DND-41 (cell line): Measurements from ENCODE around the gene TUBGCP3.

Experiments used
- ATAC-seq: fragments of 200-7000 bp; cut with Tn5 transposase; 3 replicates; pipeline ENCODE4 v1.9.1; 2021; ENCODE audit warnings: low read depth; ENCODE audit not compliant: insufficient read depth
- DNase-seq: peaks from one replicate; pipeline ENCODE4 v3.0.0-alpha.2; 2020
- H2AFZ ChIP-seq: 2 replicates; pipeline ENCODE4 v1.6.0; 2012; ENCODE audit warnings: low read depth, low read length
- H3K27ac ChIP-seq: 2 replicates; pipeline ENCODE4 v1.5.1; 2012; ENCODE audit warnings: low read length, inconsistent platforms
- H3K27me3 ChIP-seq: fragments of 200-600 bp; sonication (generic); 2 replicates; pipeline ENCODE4 v1.6.0; 2012; ENCODE audit warnings: low read length, mild to moderate bottlenecking, inconsistent platforms; ENCODE audit not compliant: insufficient read depth, poor library complexity
- H3K36me3 ChIP-seq: 2 replicates; pipeline ENCODE4 v1.5.1; 2012; ENCODE audit warnings: low read length, inconsistent platforms; ENCODE audit not compliant: insufficient read depth
- H3K4me1 ChIP-seq: 2 replicates; pipeline ENCODE4 v1.5.1; 2012; ENCODE audit warnings: mild to moderate bottlenecking, low read length; ENCODE audit not compliant: insufficient read depth
- H3K4me2 ChIP-seq: 2 replicates; pipeline ENCODE4 v1.6.0; 2012; ENCODE audit warnings: mild to moderate bottlenecking, moderate library complexity, low read length, inconsistent platforms; ENCODE audit not compliant: insufficient read depth
- H3K4me3 ChIP-seq, 2 experiments: fragments of 200-600 bp in 1 of 2; shearing (Covaris generic) in 1 of 2; 2 replicates each; pipeline ENCODE4 v1.5.1; 2012 to 2016; ENCODE audit warnings: inconsistent platforms in 2 of 2, low read length in 2 of 2, mild to moderate bottlenecking in 2 of 2, low read depth in 1 of 2, moderate library complexity in 1 of 2
- H3K79me2 ChIP-seq: 2 replicates; pipeline ENCODE4 v1.6.0; 2012; ENCODE audit warnings: low read length, inconsistent platforms; ENCODE audit not compliant: insufficient read depth
- H3K9ac ChIP-seq: 2 replicates; pipeline ENCODE4 v1.6.0; 2012; ENCODE audit warnings: low read depth, mild to moderate bottlenecking, inconsistent platforms, low read length, moderate library complexity
- H3K9me3 ChIP-seq: 2 replicates; pipeline ENCODE4 v1.5.1; 2012; ENCODE audit warnings: low read length, moderate library complexity, mild to moderate bottlenecking, inconsistent platforms; ENCODE audit not compliant: insufficient read depth, severe bottlenecking
- H4K20me1 ChIP-seq: 2 replicates; pipeline ENCODE4 v1.6.0; 2012; ENCODE audit warnings: low read length; ENCODE audit not compliant: insufficient read depth
- CTCF ChIP-seq: IDR thresholded peaks from 2 replicates; pipeline ENCODE4 v1.5.1; 2012; ENCODE audit warnings: borderline replicate concordance, low read length, moderate library complexity, mild to moderate bottlenecking; ENCODE audit not compliant: poor library complexity, severe bottlenecking; ENCODE audit errors: extremely low read depth
- EZH2 ChIP-seq: IDR thresholded peaks from 3 replicates; pipeline ENCODE4 v1.6.1; 2012; ENCODE audit warnings: borderline replicate concordance, low read depth, mild to moderate bottlenecking, moderate library complexity, low read length, inconsistent platforms; ENCODE audit not compliant: severe bottlenecking

The TUBGCP3 gene

GRCh38 chr13:112579310-112579843 is 8.6 kb downstream of the TUBGCP3 start:
- Histone ChIP-seq H3K4me2 (no peak overlapping the region), H3K27ac (no peak overlapping the region), H3K4me1 (peaks cover 33% of the 10 kb centered on the region), H3K4me3 (no peak overlapping the region), H3K9me3 (no peaks in the 10 kb centered on the region), H3K9ac (no peak overlapping the region), H3K36me3 (peaks cover 18% of the 10 kb centered on the region), H4K20me1 (peaks cover 86% of the 10 kb centered on the region), H3K79me2 (peaks cover 98% of the 10 kb centered on the region), H2AFZ (no peak overlapping the region), H3K27me3 (no peaks in the 10 kb centered on the region)
- TF ChIP-seq CTCF: no peak
- no peak for TF ChIP-seq EZH2
- DNase-seq (no peak), ATAC-seq (no peak)

- Histone ChIP-seq H3K27me3 (no peaks in the 10 kb centered on the region), H3K9me3 (no peaks in the 10 kb centered on the region), H3K4me1 (peaks cover 23% of the 10 kb centered on the region), H3K9ac (no peak overlapping the region), H2AFZ (no peak overlapping the region), H4K20me1 (peaks cover 87% of the 10 kb centered on the region), H3K36me3 (peaks cover 3% of the 10 kb centered on the region; the same call in 1 of the 2 replicates), H3K79me2 (peaks cover 98% of the 10 kb centered on the region), H3K27ac (no peak overlapping the region), H3K4me2 (no peak overlapping the region), H3K4me3 (no peak overlapping the region)
- ATAC-seq: no peak
- TF ChIP-seq CTCF (no peak), EZH2 (no peak)
- DNase-seq: no peak
Observed at GRCh38 chr13:112576768-112577167, 11.2 kb downstream of the TUBGCP3 start.

- Histone ChIP-seq H3K27ac (no peak overlapping the region), H3K4me3 (no peak overlapping the region), H3K4me1 (peaks cover 23% of the 10 kb centered on the region), H3K36me3 (peaks cover 3% of the 10 kb centered on the region; the same call in 1 of the 2 replicates), H4K20me1 (peaks cover 89% of the 10 kb centered on the region), H3K4me2 (no peak overlapping the region), H3K9me3 (no peaks in the 10 kb centered on the region), H3K9ac (no peak overlapping the region), H3K79me2 (peaks cover 98% of the 10 kb centered on the region), H2AFZ (no peak overlapping the region), H3K27me3 (no peaks in the 10 kb centered on the region)
- ATAC-seq: no peak
- TF ChIP-seq CTCF (no peak), EZH2 (no peak)
- DNase-seq: no peak
Observed at GRCh38 chr13:112576191-112576590, 11.8 kb downstream of the TUBGCP3 start.
